Keratinocyte (primary cell): Measurements from ENCODE around the gene GLIS2.

Experiments used
- EZH2 ChIP-seq: IDR thresholded peaks from one replicate; pipeline ENCODE4 v1.6.1; 2012; ENCODE audit warnings: inconsistent platforms, mild to moderate bottlenecking, low read length, moderate library complexity
- TF ChIP-seq, protein P1 (sequence below), 3 experiments: IDR thresholded peaks in 1 of 3; conservative IDR thresholded peaks in 1 of 3; optimal IDR thresholded peaks in 1 of 3; 2 replicates in 2 of 3; 3 replicates in 1 of 3; pipeline versions ENCODE3 to v1.5.1; 2011; ENCODE audit warnings: low read length in 3 of 3, mild to moderate bottlenecking in 3 of 3, moderate library complexity in 2 of 3, control low read depth in 1 of 3, inconsistent platforms in 1 of 3; ENCODE audit not compliant: insufficient read depth in 2 of 3; ENCODE audit errors: extremely low read depth in 1 of 3

DNA sequence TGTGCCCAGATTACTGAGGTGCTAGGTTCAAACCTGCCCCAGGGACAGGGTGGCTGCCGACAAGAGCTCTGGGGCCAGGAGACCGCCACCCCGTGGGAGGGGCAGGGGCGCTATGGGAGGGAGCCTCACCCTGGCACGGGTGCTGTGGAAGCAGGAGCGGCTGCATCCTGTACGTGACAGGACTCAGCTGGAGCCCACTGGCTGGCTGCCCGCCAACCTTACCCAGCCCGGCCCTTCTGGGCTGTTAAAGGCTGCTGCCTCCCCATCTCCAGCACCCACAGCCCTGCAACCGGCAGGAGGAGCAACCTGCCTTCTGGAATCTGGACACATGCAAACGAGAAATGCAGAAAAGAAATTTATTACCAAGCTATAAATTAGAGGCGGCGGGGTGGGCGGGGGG, 24.0 kb downstream of the GLIS2 start:
- TF ChIP-seq, protein P1, sequence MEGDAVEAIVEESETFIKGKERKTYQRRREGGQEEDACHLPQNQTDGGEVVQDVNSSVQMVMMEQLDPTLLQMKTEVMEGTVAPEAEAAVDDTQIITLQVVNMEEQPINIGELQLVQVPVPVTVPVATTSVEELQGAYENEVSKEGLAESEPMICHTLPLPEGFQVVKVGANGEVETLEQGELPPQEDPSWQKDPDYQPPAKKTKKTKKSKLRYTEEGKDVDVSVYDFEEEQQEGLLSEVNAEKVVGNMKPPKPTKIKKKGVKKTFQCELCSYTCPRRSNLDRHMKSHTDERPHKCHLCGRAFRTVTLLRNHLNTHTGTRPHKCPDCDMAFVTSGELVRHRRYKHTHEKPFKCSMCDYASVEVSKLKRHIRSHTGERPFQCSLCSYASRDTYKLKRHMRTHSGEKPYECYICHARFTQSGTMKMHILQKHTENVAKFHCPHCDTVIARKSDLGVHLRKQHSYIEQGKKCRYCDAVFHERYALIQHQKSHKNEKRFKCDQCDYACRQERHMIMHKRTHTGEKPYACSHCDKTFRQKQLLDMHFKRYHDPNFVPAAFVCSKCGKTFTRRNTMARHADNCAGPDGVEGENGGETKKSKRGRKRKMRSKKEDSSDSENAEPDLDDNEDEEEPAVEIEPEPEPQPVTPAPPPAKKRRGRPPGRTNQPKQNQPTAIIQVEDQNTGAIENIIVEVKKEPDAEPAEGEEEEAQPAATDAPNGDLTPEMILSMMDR (optimal IDR thresholded peaks at IDR 0.05 in 1 of 3, IDR thresholded peaks at IDR 0.05 in 1 of 3, conservative IDR thresholded peaks at IDR 0.05 in 1 of 3; ENCODE audit: extremely low read depth in 1 of 3, insufficient read depth in 2 of 3, low read length in 3 of 3), result no peak
- TF ChIP-seq EZH2, result no peak
